NCI-H128 (cell line): Measurements from ENCODE around the gene OR2L5.

Experiments
- DNase-seq: peaks from one replicate; lab custom pipeline; 2025; ENCODE audit not compliant: unreplicated experiment; lab: John Stamatoyannopoulos, UW

OR2L5 gene, protein sequence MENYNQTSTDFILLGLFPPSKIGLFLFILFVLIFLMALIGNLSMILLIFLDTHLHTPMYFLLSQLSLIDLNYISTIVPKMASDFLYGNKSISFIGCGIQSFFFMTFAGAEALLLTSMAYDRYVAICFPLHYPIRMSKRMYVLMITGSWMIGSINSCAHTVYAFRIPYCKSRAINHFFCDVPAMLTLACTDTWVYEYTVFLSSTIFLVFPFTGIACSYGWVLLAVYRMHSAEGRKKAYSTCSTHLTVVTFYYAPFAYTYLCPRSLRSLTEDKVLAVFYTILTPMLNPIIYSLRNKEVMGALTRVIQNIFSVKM

DNA sequence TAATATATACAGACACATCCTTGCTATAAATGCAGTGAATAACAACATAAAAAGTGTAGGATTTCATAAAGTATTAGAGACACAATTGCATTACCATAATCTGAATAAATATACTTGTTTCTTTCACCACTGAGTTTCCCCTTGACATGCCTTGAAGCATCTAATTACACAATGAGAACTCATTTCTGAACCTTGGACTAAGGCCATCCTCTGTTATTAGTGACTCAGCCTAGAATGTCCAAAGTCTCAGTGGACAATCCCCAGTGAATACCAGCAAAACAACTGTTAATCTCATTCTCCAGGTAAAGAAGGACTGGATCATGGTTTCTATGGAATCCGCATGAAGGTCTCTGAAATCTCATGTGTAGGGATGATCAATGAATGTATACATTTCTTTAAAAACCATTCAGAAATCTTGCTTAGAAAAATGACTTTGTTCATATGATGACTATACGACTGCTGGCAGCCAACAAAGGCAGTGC is at the start of gene OR2L5:
OR2L5 (plus strand) TSS at position 432 of the 482 bp plus-strand sequence. CDS start 8,288 bp downstream, outside the sequence.
- DNase-seq: no peak

DNA sequence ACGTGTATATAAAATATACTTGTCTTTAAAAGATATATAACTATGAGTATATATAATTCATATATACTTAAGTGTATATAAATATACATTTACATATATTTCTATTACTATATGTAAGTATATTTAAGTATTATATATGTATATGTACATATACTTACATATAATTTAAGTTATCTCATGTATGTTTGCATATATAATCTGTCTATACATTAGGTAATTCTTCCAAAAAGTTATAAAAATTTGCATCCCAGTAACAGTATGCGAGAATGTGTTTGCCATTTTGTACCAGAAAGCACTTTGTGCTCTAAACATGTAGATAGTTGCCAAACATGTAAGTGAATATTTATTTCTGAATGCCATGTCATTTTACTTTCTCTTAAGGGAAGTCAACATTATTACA is 48.5 kb upstream of the OR2L5 start, which contains the start of gene OR2AK2:
OR2AK2 (plus strand) TSS at position 301 of the 400 bp plus-strand sequence. CDS start 144 bp downstream, outside the sequence.
- DNase-seq: no peak

DNA sequence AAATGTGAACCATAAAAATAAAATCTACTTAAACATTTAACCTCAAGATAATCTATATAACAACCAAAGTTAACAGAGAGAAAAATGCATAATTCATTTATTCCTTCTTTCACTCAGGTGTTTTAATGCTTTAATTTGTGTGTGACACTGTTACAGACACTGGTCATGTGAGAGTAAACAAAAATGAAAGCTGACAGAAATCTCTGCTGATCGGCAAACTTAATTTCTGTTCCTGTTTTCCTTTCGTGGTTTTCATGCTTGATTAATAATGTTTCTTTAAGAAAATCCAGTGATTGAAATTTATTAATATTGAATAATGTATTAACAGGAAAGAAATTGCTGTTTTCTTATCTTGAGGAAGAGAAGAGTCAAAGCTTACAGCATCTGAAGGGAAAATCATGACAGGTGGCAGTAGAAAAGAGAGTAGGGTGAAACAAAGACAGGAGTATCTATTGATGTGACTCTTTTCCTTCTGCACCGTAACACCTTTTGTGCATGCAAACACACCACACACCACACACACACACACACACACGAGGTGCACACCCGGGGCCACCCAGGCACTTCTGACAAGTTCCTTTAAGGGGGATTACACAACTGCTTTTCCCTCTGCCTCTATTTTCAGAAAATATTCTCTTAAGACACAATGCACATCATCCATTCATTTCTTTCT is 46.8 kb upstream of the OR2L5 start:
- DNase-seq: no peak

DNA sequence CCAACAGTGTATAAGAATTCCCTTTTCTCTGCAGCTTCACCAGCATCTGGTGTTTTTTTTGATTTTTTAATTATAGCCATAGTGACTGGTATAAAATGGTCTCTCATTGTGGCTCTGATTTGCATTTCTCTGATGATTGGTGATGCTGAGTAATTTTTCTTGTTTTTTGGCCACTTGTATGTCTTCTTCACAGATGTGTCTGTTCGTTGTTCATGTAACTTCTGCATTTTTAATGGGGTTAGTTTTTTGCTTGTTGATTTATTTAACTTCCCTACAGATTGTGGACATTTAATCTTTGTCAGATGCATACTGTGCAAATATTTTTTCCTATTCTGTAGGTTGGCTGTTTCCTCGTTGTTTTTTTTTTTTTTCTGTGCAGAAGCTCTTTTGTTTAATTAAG is 20.5 kb upstream of the OR2L5 start:
- no peak for DNase-seq

DNA sequence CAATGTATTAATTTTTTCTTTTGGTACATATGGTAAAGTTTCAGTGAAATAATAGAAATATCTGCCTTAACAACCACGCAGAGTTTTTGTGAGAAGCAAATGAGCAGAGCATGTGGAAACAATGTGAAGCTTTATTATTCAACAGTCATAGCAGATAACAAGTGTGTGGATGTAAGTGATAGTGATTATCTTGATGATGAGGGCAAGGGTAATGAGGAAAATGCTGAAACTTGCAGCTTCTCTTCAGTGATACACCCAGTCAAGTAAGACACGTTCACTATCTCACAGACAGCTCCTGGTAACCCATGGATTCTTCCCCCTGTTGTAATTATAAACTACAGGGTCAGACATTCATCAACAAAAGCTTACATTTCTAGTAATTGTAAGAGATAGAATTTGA is 14.6 kb upstream of the OR2L5 start:
- no peak for DNase-seq

DNA sequence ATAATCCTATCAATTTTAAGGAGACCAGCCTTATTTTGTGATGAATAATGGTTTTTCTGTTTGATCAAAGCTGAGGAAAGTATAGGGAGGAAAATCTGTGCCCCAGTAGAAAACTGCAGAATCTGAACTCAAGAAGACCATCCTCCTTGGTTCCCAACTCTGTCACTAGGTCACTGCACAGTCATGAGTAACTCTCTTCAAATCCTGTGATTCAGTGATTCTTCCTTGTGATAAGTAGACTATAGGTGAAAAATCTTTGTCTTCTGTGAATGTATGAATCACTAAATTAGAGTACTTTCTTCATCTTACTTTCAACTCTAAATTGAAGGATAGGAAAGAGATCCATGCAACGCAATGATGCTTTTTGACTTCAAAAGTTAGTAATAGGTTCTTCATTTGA is 13.3 kb upstream of the OR2L5 start:
- no peak for DNase-seq

DNA sequence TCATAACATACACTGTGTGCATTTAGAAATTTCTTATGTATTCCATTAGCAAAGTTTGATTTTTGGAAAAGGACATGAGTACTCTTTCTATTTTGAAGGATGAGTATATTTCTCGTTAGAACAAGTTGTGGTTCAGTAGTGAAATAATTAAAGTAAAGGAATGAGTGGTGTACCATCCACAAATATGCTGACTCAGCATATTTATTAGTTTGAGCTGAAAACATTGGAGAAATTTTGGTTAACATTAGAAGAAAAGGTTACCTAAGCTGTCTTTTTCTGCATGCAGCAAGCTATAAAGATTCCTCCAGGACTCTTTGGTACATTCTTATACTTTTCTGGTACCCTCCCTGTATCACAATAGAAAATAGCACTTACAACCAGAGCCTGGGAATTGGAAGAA is 5.7 kb upstream of the OR2L5 start:
- DNase-seq: no peak

DNA sequence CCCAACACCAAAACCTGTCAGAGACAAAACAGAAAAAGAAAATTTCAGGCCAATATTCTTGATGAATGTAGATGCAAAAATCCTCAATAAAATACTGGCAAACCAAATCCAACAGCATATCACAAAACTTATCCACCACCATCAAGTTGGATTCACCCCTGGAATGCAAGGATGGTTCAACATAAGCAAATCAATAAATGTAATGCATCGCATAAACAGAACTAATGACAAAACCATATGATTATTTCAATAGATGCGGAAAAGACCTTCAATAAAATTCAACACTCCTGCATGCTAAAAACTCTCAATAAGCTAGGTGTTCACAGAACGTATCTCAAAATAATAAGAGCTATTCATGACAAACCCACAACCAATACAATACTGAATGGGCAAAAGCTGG is 3.8 kb upstream of the OR2L5 start:
- no peak for DNase-seq

DNA sequence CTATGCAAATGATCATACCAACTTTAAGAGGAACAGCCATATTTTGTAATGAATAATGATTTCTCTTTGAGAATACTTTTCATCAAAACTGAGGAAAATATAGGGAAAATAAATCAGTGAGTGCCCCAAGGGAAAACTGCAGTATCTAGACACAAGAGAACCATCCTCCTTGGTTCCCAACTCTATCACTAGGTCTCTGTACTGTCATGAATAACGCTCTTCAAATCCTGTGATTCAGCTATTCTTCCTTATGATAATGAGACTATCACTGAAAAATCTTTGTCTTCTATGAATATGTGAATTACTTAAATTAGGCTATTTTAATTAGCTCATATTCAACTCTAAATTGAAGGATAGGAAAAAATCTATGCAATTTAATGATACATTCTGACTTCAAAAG is 2.3 kb downstream of the OR2L5 start:
- DNase-seq: no peak

DNA sequence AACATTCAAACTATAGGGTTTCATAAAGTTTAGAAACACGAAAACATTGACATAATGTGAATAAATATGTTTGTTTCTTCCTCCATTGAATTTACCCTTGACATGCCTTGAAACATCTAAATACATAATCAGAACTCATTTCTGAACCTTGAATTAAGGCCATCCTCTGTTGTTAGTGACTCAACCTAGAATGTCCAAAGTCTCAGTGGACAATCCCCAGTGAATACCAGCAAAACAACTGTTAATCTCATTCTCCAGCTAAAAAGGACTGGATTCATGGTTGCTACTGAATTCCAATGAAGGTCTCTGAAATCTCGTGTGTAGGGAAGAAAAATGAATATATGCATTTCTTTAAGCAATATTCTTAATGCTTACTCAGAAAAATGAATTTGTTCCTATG is 16.3 kb downstream of the OR2L5 start, which contains the start of gene OR2L2:
OR2L2 (plus strand) TSS at position 301 of the 400 bp plus-strand sequence. CDS start 8,198 bp downstream, outside the sequence.
- no peak for DNase-seq

DNA sequence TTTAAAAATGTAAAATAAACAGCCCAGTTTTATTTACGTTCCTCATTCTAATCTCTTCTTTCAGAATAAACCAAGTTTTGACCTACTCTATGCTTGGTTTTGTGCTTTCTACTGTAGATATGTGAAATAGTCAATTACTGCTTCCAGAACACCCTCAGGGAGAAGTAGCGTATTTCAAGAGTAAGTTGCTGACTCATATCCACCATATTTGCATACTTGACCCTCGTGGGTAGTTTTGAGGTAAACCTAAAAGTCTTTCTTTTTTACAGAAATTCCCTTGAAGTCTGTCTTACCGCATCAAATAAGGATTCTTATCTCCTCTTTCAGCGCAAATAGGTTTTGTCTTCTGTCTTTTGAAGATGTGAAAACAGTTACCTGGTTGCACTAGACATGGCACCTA is 31.7 kb downstream of the OR2L5 start:
- DNase-seq: no peak

DNA sequence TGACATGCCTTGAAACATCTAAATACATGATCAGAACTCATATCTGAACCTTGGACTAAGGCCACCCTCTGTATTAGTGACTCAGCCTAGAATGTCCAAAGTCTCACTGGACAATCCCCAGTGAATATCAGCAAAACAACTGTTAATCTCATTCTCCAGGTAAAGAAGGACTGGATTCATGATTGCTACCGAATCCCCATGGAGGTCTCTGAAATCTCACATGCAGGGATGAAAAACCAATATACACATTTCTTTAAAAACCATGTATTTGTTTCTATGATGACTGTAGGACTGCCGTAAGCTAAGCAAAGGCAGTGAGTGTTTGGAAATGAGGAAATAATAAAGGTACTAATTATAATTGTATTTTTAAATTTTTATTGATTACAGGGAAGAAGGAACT is 33.1 kb downstream of the OR2L5 start, which contains the start of gene OR2L3:
OR2L3 (plus strand) TSS at position 301 of the 400 bp plus-strand sequence. CDS start 13,846 bp downstream, outside the sequence.
- no peak for DNase-seq

DNA sequence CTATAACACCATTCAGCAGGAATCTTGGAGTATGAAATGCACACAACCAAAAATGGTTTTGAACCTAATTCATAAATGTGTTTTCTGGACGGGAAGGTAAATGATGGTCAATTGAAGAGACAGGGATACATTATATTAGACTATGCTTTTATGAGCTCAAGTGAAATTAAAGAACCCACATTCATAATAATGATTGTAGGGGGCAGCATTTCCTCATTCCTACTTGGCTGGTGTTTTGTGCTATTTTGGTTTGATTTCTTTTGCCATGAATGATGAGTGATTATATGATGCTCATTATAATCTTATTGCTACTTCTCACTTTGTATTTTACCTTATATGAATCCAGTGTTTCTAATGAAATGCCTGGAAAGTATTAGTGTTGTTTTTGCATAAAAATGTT is 33.5 kb downstream of the OR2L5 start:
- no peak for DNase-seq

DNA sequence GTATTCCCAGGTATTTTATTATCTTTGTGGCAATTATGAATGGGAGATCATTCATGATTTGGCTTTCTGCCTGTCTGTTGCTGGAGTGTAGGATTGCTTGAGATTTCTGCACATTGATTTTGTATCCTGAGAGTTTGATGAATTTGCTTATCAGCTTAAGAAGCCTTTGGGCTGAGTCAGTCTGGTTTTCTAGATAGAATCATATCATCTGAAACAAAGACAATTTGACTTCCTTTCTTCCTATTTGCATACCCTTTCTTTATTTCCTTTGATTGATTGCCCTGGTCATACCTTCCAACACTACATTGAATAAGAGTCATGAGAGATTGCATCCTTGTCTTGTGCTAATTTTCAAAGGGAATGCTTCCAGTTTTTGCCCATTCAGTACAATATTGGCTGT is 41.2 kb downstream of the OR2L5 start:
- DNase-seq: no peak

DNA sequence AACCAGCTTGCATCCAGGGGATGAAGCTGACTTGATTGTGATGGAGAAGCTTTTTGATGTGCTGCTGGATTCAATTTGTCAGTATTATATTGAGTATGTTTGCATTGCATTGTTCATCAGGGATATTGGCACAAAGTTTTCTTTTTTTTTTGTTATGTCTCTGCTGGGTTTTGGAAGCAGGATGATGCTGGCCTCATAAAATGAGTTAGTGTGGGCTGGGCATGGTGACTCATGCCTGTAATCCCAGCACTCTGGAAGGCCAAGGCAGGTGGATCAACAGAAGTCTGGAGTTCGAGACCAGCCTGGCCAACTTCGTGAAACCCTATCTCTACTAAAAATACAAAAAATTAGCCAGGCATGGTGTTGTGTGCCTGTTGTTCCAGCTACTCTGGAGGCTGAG is 41.8 kb downstream of the OR2L5 start:
- DNase-seq: no peak

DNA sequence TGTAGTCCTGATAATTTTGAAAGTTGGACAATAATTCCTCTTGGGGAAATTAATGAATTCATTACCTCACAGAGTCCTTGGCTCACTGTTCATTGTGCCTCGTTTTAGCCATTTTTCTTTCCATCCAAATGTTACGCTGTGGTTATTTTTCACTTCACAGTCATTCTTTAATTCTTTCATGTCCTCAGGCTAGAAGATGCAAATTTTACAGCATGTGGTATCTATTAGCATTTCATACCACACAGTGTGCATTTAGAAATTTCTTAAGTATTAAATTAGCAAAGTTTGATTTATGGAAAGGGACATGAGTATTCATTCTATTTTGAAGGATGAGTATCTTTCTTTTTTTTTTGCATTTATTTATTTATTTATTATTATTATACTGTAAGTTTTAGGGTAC is 51.6 kb downstream of the OR2L5 start:
- DNase-seq: no peak

DNA sequence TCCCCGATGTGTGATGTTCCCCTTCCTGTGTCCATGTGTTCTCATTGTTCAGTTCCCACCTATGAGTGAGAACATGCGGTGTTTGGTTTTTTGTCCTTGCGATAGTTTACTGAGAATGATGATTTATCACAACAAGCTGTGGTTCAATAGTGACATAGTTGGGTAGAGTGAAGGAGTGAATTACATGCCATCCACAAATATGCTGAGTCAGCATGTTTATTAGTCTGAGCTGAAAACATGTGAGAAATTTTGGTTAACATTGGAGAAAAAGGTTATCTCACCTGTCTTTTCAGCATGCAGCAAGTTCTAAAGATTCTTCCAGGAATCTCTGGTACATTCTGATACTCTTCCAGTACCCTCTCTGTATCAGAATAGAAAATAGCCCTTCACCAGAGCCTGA is 52.1 kb downstream of the OR2L5 start:
- DNase-seq: no peak
